HCT116 (cell line): ENCODE measurements around the gene NHERF2. TPM values are rescaled to one million over a fixed set of nuclear protein-coding genes. Genes with fewer than 3 reads are reported as not detected.

Experiments
- ATAC-seq: fragments of 200-7000 bp; cut with Tn5 transposase; 2 replicates; pipeline ENCODE4 v1.9.1; 2020; ENCODE audit warnings: mild to moderate bottlenecking, moderate library complexity
- BruUV-seq: library from RNA; stranded (reverse); fragments of 400-500 nt; replicated peaks from 2 replicates; lab custom pipeline; 2021; lab: Mats Ljungman, UMichigan
- CTCF ChIA-PET: fragments of 300-600 bp; sonication (Branson Sonifier 250); formaldehyde crosslinking; loops from one replicate; lab custom pipeline; 2021; ENCODE audit warnings: antibody characterized with exemption; lab: Charles Lee
- POLR2A ChIA-PET: fragments of 300-600, 350-600 bp; sonication (Branson Sonifier 250); formaldehyde crosslinking; loops from one replicate; lab custom pipeline; 2021; ENCODE audit warnings: antibody characterized with exemption; lab: Charles Lee
- RAD21 ChIA-PET, 2 experiments: fragments of 300-600 bp; sonication (Branson Sonifier 250); formaldehyde crosslinking; loops; one replicate each; lab custom pipeline; 2023; ENCODE audit warnings: low total read pairs in 2 of 2; ENCODE audit not compliant: uncharacterized antibody in 2 of 2, unreplicated experiment in 2 of 2, low non-redundant PET in 1 of 2; lab: Charles Lee
- DNase-seq: peaks from one replicate; pipeline ENCODE4 v3.0.0-alpha.2; 2010; ENCODE audit warnings: low read depth, low spot score
- H2AFZ ChIP-seq: fragments of 200-600 bp; shearing (Covaris generic), sonication (generic); 2 replicates; pipeline ENCODE4 v1.6.1; 2017; ENCODE audit warnings: low read depth, mixed run types, mixed read lengths, antibody characterized with exemption, low read length; ENCODE audit not compliant: poor library complexity, severe bottlenecking
- H3K27ac ChIP-seq: 2 replicates; pipeline ENCODE4 v1.5.1; 2012; ENCODE audit warnings: low read depth, low read length
- H3K27me3 ChIP-seq: fragments of 200-600 bp; sonication (generic); 2 replicates; pipeline ENCODE4 v1.6.1; 2016; ENCODE audit warnings: mixed run types, low read length, mixed read lengths; ENCODE audit not compliant: insufficient read depth
- H3K36me3 ChIP-seq, 2 experiments: fragments of 200-500 bp in 1 of 2; fragments of 200-600 bp in 1 of 2; sonication (Bioruptor generic) in 1 of 2; sonication (generic) in 1 of 2; 2 replicates each; pipeline versions ENCODE4 v1.5.1 to v1.6.1; 2014 to 2016; ENCODE audit warnings: low read length in 2 of 2, inconsistent platforms in 1 of 2, mixed read lengths in 1 of 2, mixed run types in 1 of 2; ENCODE audit not compliant: insufficient read depth in 2 of 2, control insufficient read depth in 1 of 2
- H3K4me1 ChIP-seq, 2 experiments: fragments of 200-600 bp in 1 of 2; sonication (generic) in 1 of 2; 2 replicates each; pipeline versions ENCODE4 v1.5.1 to v1.6.1; 2012 to 2017; ENCODE audit warnings: low read length in 2 of 2, inconsistent platforms in 1 of 2, mild to moderate bottlenecking in 1 of 2, mixed read lengths in 1 of 2, mixed run types in 1 of 2, moderate library complexity in 1 of 2; ENCODE audit not compliant: insufficient read depth in 2 of 2, control insufficient read depth in 1 of 2
- H3K4me2 ChIP-seq: fragments of 200-600 bp; sonication (generic); 2 replicates; pipeline ENCODE4 v1.6.1; 2017; ENCODE audit warnings: mixed run types, low read length, mixed read lengths
- H3K4me3 ChIP-seq, 2 experiments: fragments of 200-600 bp in 1 of 2; sonication (generic) in 1 of 2; replicated peaks in 1 of 2; 2 replicates each; pipeline ENCODE4 v1.5.1; 2011 to 2016; ENCODE audit warnings: low read length in 2 of 2, control low read depth in 1 of 2, low read depth in 1 of 2, mild to moderate bottlenecking in 1 of 2, mixed read lengths in 1 of 2, mixed run types in 1 of 2
- H3K79me2 ChIP-seq: fragments of 200-600 bp; sonication (generic); 2 replicates; pipeline ENCODE4 v1.6.1; 2017; ENCODE audit warnings: mild to moderate bottlenecking, mixed run types, low read length, moderate library complexity, mixed read lengths; ENCODE audit not compliant: insufficient read depth
- H3K9ac ChIP-seq: fragments of 200-600 bp; sonication (generic); 2 replicates; pipeline ENCODE4 v1.6.1; 2016; ENCODE audit warnings: low read length, mixed read lengths
- H3K9me2 ChIP-seq: fragments of 200-600 bp; sonication (generic), shearing (Covaris generic); 2 replicates; pipeline ENCODE4 v1.6.1; 2017; ENCODE audit warnings: mixed run types, mild to moderate bottlenecking, moderate library complexity; ENCODE audit not compliant: insufficient read depth
- H3K9me3 ChIP-seq, 2 experiments: fragments of 200-500 bp in 1 of 2; fragments of 200-600 bp in 1 of 2; sonication (Bioruptor generic) in 1 of 2; sonication (generic) in 1 of 2; 2 replicates each; pipeline ENCODE4 v1.6.1; 2014 to 2017; ENCODE audit warnings: low read length in 2 of 2, mixed read lengths in 2 of 2, inconsistent platforms in 1 of 2, low read depth in 1 of 2, mild to moderate bottlenecking in 1 of 2, mixed run types in 1 of 2, moderate library complexity in 1 of 2; ENCODE audit not compliant: control insufficient read depth in 1 of 2, insufficient read depth in 1 of 2
- H4K20me1 ChIP-seq: fragments of 200-600 bp; sonication (generic), shearing (Covaris generic); 2 replicates; pipeline ENCODE4 v1.6.1; 2017; ENCODE audit warnings: mixed run types, mild to moderate bottlenecking, moderate library complexity; ENCODE audit not compliant: insufficient read depth
- FOSL1 ChIP-seq: IDR thresholded peaks from 2 replicates; pipeline ENCODE4 v1.6.1; 2012; ENCODE audit warnings: low read depth
- RAD21 ChIP-seq: IDR thresholded peaks from 2 replicates; pipeline ENCODE4 v1.6.1; 2012; ENCODE audit warnings: low read depth, mild to moderate bottlenecking
- SP1 ChIP-seq: IDR thresholded peaks from 2 replicates; pipeline ENCODE4 v1.6.1; 2012; ENCODE audit warnings: low read depth
- YY1 ChIP-seq: IDR thresholded peaks from 2 replicates; pipeline ENCODE4 v1.6.1; 2011; ENCODE audit warnings: low read length, low read depth, moderate library complexity, mild to moderate bottlenecking; ENCODE audit not compliant: insufficient replicate concordance; ENCODE audit errors: extremely low read depth
- ZFX ChIP-seq: fragments of 450-650 bp; IDR thresholded peaks from 2 replicates; pipeline ENCODE4 v1.6.1; 2017
- ZNF274 ChIP-seq: fragments of 200-500 bp; sonication (Bioruptor generic); IDR thresholded peaks from 2 replicates; pipeline ENCODE4 v1.6.1; 2014; ENCODE audit warnings: mild to moderate bottlenecking, low read depth, low read length, inconsistent platforms
- intact Hi-C: fragments of 100-400 bp; cut with micrococcal nuclease; formaldehyde crosslinking; loops from 2 replicates; pipeline ENCODE4 v1.10.0; 2022
- total RNA-seq: library from RNA; stranded (reverse); gene quantifications from one replicate; pipeline ENCODE4 v1.2.1, GENCODE V29; 2021; ENCODE audit not compliant: unreplicated experiment
- TF ChIP-seq, protein P1 (sequence below): IDR thresholded peaks from 2 replicates; pipeline ENCODE4 v1.6.1; 2012
- TF ChIP-seq, protein P2 (sequence below): IDR thresholded peaks from 2 replicates; pipeline ENCODE4 v1.6.1; 2011; ENCODE audit warnings: mild to moderate bottlenecking, low read length, moderate library complexity; ENCODE audit not compliant: insufficient replicate concordance; ENCODE audit errors: extremely low read depth
- TF ChIP-seq, protein P3 (sequence below): IDR thresholded peaks from 2 replicates; pipeline ENCODE4 v1.6.1; 2012; ENCODE audit warnings: low read depth
- TF ChIP-seq, protein P4 (sequence below), 3 experiments: fragments of 200-600 bp in 1 of 3; sonication (generic) in 1 of 3; IDR thresholded peaks in 2 of 3; conservative IDR thresholded peaks in 1 of 3; 2 replicates each; pipeline ENCODE4 v1.5.1; 2012 to 2017; ENCODE audit warnings: low read depth in 2 of 3, low read length in 2 of 3, antibody characterized with exemption in 1 of 3, borderline replicate concordance in 1 of 3, control low read depth in 1 of 3, mild to moderate bottlenecking in 1 of 3, mixed read lengths in 1 of 3, mixed run types in 1 of 3, moderate library complexity in 1 of 3; ENCODE audit not compliant: insufficient read depth in 1 of 3

Gene NHERF2
- total RNA-seq, 1 experiment from 2014 or later, result 58.4 TPM

DNA sequence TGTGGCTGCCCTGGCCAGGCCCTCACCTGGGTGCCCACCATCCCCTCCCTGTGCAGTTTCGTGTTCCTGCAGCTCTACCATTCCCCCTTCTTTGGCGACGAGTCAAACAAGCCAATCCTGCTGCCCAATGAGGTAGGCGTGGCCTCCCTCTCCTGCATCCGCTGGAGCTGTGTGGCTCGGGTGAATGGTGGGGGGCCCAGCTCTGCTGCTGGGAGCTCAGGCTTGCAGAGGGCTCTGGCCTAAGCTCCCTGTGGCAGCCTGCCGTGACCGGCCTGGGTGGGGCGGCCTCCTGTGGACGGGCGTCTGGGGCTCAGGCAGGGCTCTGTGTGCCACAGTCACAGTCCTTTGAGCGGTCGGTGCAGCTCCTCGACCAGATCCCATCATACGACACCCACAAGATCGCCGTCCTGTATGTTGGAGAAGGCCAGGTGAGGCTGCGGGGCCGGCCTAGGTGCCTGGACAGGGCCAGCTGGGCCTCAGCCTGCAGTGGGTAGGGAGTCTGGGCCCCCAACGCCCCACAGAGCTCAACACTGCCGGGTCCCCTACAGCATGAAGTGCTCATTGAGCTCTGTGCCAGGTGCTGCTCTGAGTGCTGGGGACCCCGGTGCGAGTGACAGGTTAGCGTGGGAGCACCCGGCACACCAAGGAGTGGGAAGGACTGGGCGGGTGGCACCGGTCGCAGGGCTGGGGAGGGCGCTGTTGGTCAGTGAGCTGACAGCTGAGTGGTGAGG, 58.4 kb downstream of the NHERF2 start:
- DNase-seq (no peak), ATAC-seq (no peak)
- H3K9ac ChIP-seq, result no peak overlapping the region
- no peak overlapping the region for H3K4me2 ChIP-seq
- no peak overlapping the region; the same call in 1 of the 2 replicates for H3K27ac ChIP-seq
- ChIA-PET POLR2A (no interaction called here), RAD21 (no interaction called here), CTCF (no interaction called here)
- H3K4me1 ChIP-seq, result peaks cover 0 to 2% of the 10 kb centered on the region in 2 experiments; a peak in 1 of 4 replicates
- intact Hi-C loops, result no loop called here
- H3K36me3 ChIP-seq, result peaks cover 5 to 13% of the 10 kb centered on the region in 2 experiments; a peak in 2 of 4 replicates
- H3K9me2 ChIP-seq, result no peaks in the 10 kb centered on the region
- BruUV-seq, result no TSS peak
- no peak for TF ChIP-seq RAD21
- no peak overlapping the region for H3K4me3 ChIP-seq
- no peaks in the 10 kb centered on the region for H4K20me1 ChIP-seq
- H3K9me3 ChIP-seq, result no peaks in the 10 kb centered on the region
- H3K27me3 ChIP-seq, result no peaks in the 10 kb centered on the region
- no peak overlapping the region for H2AFZ ChIP-seq
- no peaks in the 10 kb centered on the region for H3K79me2 ChIP-seq

DNA sequence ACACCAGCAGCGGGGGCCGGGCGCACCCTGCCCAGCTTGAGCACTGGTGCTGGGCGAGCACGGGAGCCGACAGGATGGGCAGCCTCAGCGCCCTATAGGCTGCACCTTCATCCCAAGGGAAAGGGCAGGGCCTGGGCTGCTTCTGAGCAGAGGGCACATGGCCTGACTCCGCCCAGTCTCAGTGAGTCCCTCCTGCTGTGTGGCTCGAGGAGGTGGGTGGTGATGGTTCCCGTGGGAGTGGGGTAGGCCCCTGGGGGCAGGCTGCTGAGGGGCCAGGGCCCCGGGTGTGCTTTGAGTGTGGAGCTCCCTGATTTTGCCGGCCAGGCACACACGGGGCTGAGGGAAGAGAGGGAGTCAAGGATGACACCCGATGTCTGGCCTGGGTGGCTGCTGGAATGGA, 59.0 kb downstream of the NHERF2 start:
- Histone ChIP-seq H3K27me3 (no peaks in the 10 kb centered on the region), H3K9ac (no peak overlapping the region), H3K36me3 (peaks cover 5 to 13% of the 10 kb centered on the region in 2 experiments; a peak in 2 of 4 replicates), H3K9me2 (no peaks in the 10 kb centered on the region), H4K20me1 (no peaks in the 10 kb centered on the region), H3K4me2 (no peak overlapping the region), H3K4me3 (no peak overlapping the region), H3K4me1 (peaks cover 4 to 8% of the 10 kb centered on the region in 2 experiments), H2AFZ (no peak overlapping the region), H3K27ac (no peak overlapping the region; the same call in 1 of the 2 replicates), H3K79me2 (no peaks in the 10 kb centered on the region), H3K9me3 (no peaks in the 10 kb centered on the region)
- ChIA-PET POLR2A (no interaction called here), RAD21 (no interaction called here), CTCF (no interaction called here)
- TF ChIP-seq FOSL1 (no peak), YY1 (no peak), ZNF274 (no peak), SP1 (no peak), ZFX (no peak)
- TF ChIP-seq, protein P1, sequence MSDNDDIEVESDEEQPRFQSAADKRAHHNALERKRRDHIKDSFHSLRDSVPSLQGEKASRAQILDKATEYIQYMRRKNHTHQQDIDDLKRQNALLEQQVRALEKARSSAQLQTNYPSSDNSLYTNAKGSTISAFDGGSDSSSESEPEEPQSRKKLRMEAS, result no peak
- TF ChIP-seq, protein P2, sequence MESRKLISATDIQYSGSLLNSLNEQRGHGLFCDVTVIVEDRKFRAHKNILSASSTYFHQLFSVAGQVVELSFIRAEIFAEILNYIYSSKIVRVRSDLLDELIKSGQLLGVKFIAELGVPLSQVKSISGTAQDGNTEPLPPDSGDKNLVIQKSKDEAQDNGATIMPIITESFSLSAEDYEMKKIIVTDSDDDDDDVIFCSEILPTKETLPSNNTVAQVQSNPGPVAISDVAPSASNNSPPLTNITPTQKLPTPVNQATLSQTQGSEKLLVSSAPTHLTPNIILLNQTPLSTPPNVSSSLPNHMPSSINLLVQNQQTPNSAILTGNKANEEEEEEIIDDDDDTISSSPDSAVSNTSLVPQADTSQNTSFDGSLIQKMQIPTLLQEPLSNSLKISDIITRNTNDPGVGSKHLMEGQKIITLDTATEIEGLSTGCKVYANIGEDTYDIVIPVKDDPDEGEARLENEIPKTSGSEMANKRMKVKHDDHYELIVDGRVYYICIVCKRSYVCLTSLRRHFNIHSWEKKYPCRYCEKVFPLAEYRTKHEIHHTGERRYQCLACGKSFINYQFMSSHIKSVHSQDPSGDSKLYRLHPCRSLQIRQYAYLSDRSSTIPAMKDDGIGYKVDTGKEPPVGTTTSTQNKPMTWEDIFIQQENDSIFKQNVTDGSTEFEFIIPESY, result no peak
- TF ChIP-seq, protein P3, sequence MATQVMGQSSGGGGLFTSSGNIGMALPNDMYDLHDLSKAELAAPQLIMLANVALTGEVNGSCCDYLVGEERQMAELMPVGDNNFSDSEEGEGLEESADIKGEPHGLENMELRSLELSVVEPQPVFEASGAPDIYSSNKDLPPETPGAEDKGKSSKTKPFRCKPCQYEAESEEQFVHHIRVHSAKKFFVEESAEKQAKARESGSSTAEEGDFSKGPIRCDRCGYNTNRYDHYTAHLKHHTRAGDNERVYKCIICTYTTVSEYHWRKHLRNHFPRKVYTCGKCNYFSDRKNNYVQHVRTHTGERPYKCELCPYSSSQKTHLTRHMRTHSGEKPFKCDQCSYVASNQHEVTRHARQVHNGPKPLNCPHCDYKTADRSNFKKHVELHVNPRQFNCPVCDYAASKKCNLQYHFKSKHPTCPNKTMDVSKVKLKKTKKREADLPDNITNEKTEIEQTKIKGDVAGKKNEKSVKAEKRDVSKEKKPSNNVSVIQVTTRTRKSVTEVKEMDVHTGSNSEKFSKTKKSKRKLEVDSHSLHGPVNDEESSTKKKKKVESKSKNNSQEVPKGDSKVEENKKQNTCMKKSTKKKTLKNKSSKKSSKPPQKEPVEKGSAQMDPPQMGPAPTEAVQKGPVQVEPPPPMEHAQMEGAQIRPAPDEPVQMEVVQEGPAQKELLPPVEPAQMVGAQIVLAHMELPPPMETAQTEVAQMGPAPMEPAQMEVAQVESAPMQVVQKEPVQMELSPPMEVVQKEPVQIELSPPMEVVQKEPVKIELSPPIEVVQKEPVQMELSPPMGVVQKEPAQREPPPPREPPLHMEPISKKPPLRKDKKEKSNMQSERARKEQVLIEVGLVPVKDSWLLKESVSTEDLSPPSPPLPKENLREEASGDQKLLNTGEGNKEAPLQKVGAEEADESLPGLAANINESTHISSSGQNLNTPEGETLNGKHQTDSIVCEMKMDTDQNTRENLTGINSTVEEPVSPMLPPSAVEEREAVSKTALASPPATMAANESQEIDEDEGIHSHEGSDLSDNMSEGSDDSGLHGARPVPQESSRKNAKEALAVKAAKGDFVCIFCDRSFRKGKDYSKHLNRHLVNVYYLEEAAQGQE, result no peak
- TF ChIP-seq, protein P4, sequence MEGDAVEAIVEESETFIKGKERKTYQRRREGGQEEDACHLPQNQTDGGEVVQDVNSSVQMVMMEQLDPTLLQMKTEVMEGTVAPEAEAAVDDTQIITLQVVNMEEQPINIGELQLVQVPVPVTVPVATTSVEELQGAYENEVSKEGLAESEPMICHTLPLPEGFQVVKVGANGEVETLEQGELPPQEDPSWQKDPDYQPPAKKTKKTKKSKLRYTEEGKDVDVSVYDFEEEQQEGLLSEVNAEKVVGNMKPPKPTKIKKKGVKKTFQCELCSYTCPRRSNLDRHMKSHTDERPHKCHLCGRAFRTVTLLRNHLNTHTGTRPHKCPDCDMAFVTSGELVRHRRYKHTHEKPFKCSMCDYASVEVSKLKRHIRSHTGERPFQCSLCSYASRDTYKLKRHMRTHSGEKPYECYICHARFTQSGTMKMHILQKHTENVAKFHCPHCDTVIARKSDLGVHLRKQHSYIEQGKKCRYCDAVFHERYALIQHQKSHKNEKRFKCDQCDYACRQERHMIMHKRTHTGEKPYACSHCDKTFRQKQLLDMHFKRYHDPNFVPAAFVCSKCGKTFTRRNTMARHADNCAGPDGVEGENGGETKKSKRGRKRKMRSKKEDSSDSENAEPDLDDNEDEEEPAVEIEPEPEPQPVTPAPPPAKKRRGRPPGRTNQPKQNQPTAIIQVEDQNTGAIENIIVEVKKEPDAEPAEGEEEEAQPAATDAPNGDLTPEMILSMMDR (IDR thresholded peaks at IDR 0.05 in 2 of 3, conservative IDR thresholded peaks at IDR 0.05 in 1 of 3; ENCODE audit: borderline replicate concordance in 1 of 3, insufficient read depth in 1 of 3, low read depth in 2 of 3, low read length in 2 of 3), result no peak
- no TSS peak for BruUV-seq
- intact Hi-C loops, result no loop called here
- ATAC-seq (0 out of 2 replicates have a peak, but pooled peaks have one; percentile 18), DNase-seq (no peak)
